ENCODE measurements around the gene THBS4.

GRCh38 chr5:80082731-80083100 is 47.6 kb downstream of the THBS4 start:
- peak; percentile 64 for TF ChIP-seq CTCF (IDR thresholded peaks at IDR 0.05)
- no peak for TF ChIP-seq RCOR1 (IDR thresholded peaks at IDR 0.05; ENCODE audit: low read length)
- no peak for TF ChIP-seq EP300 (IDR thresholded peaks at IDR 0.05; ENCODE audit: borderline replicate concordance in 1 of 2, low read depth in 1 of 2, low read length in 1 of 2)
- no peak for TF ChIP-seq NFIC (IDR thresholded peaks at IDR 0.05; ENCODE audit: borderline replicate concordance)
- TF ChIP-seq REST (IDR thresholded peaks at IDR 0.05; ENCODE audit: low read depth, low read length), result no peak
- TF ChIP-seq CHD2 (IDR thresholded peaks at IDR 0.05; ENCODE audit: low read length, partially characterized antibody), result no peak
- TF ChIP-seq POLR2AphosphoS5 (IDR thresholded peaks at IDR 0.05; ENCODE audit: low read depth, low read length), result no peak
- no peak for TF ChIP-seq USF2 (IDR thresholded peaks at IDR 0.05; ENCODE audit: borderline replicate concordance, low read depth, low read length)
- no peak for TF ChIP-seq SMC3 (IDR thresholded peaks at IDR 0.05; ENCODE audit: low read depth, low read length)
- no peak for TF ChIP-seq GABPA (IDR thresholded peaks at IDR 0.05; ENCODE audit: low read depth)
- TF ChIP-seq PBX3 (IDR thresholded peaks at IDR 0.05), result no peak
- no peak for TF ChIP-seq RAD21 (IDR thresholded peaks at IDR 0.05; ENCODE audit: low read length)
- TF ChIP-seq MEF2A (IDR thresholded peaks at IDR 0.05; ENCODE audit: borderline replicate concordance, low read depth), result no peak

Data from SK-N-SH (cell line).